OCI-LY1 (cell line): ENCODE results near the gene BBX.
A peak's percentile ranks its signal among the peaks of the same experiment; 100 is the strongest.

Source experiments
- H2AFZ ChIP-seq: fragments of 200-600 bp; sonication (generic), shearing (Covaris generic); 2 replicates; pipeline ENCODE4 v1.6.0; 2014; ENCODE audit warnings: antibody characterized with exemption, mild to moderate bottlenecking, low read length
- H3F3A ChIP-seq: fragments of 200-600 bp; sonication (generic), shearing (Covaris generic); 2 replicates; pipeline ENCODE4 v1.6.0; 2014; ENCODE audit warnings: mild to moderate bottlenecking, antibody characterized with exemption, low read length, moderate library complexity; ENCODE audit not compliant: insufficient read depth
- H3K27ac ChIP-seq: fragments of 200-600 bp; sonication (generic); 2 replicates; pipeline ENCODE4 v1.5.1; 2014; ENCODE audit warnings: low read length, mixed run types, mild to moderate bottlenecking, low read depth; ENCODE audit not compliant: poor library complexity, severe bottlenecking
- H3K27me3 ChIP-seq: fragments of 200-600 bp; sonication (generic); 2 replicates; pipeline ENCODE4 v1.6.0; 2014; ENCODE audit warnings: antibody characterized with exemption, mild to moderate bottlenecking, low read length, moderate library complexity; ENCODE audit not compliant: insufficient read depth
- H3K36me3 ChIP-seq: fragments of 200-600 bp; sonication (generic); 2 replicates; pipeline ENCODE4 v1.6.1; 2014; ENCODE audit warnings: mild to moderate bottlenecking, antibody characterized with exemption, low read length, moderate library complexity, mixed read lengths; ENCODE audit not compliant: insufficient read depth
- H3K4me1 ChIP-seq: fragments of 200-600 bp; sonication (generic); 2 replicates; pipeline ENCODE4 v1.5.1; 2014; ENCODE audit warnings: mild to moderate bottlenecking, low read length, moderate library complexity; ENCODE audit not compliant: insufficient read depth, severe bottlenecking
- H3K4me2 ChIP-seq: fragments of 200-600 bp; sonication (generic), shearing (Covaris generic); 2 replicates; pipeline ENCODE4 v1.6.1; 2014; ENCODE audit warnings: low read length
- H3K4me3 ChIP-seq: fragments of 200-600 bp; sonication (generic); 2 replicates; pipeline ENCODE4 v1.5.1; 2014; ENCODE audit warnings: low read length, low read depth, mild to moderate bottlenecking, mixed read lengths; ENCODE audit not compliant: poor library complexity, severe bottlenecking
- H3K79me2 ChIP-seq: fragments of 200-600 bp; shearing (Covaris generic); 2 replicates; pipeline ENCODE4 v1.6.1; 2016; ENCODE audit warnings: mixed run types, low read length, mixed read lengths; ENCODE audit not compliant: insufficient read depth
- H3K9ac ChIP-seq: fragments of 200-600 bp; sonication (generic), shearing (Covaris generic); 2 replicates; pipeline ENCODE4 v1.6.1; 2014; ENCODE audit warnings: mild to moderate bottlenecking, low read length, mixed read lengths
- H3K9me2 ChIP-seq: fragments of 200-600 bp; sonication (generic), shearing (Covaris generic); 2 replicates; pipeline ENCODE4 v1.6.1; 2014; ENCODE audit warnings: low read depth, mild to moderate bottlenecking, low read length, mixed read lengths
- H3K9me3 ChIP-seq: fragments of 200-600 bp; shearing (Covaris generic); 2 replicates; pipeline ENCODE4 v1.6.1; 2014; ENCODE audit warnings: low read length, mixed read lengths
- H4K20me1 ChIP-seq: fragments of 200-600 bp; sonication (generic), shearing (Covaris generic); 2 replicates; pipeline ENCODE4 v1.6.0; 2016; ENCODE audit warnings: mild to moderate bottlenecking, low read length; ENCODE audit not compliant: insufficient read depth
- CTCF ChIP-seq: fragments of 200-600 bp; sonication (generic), shearing (Covaris generic); IDR thresholded peaks from 2 replicates; pipeline ENCODE4 v1.5.1; 2017; ENCODE audit warnings: mild to moderate bottlenecking, antibody characterized with exemption, low read length, moderate library complexity, mixed read lengths
- EZH2 ChIP-seq: fragments of 200-600 bp; sonication (generic), shearing (Covaris generic); IDR thresholded peaks from 2 replicates; pipeline ENCODE4 v1.8.0; 2017; ENCODE audit warnings: borderline replicate concordance, mixed run types, mild to moderate bottlenecking, antibody characterized with exemption, low read length, moderate library complexity, mixed read lengths

The BBX gene

GRCh38 chr3:107740992-107741896, 218.5 kb downstream of the BBX start:
- Histone ChIP-seq H3K4me1 (peaks cover 15% of the 10 kb centered on the region), H3K4me2 (no peak overlapping the region), H3K9me2 (no peaks in the 10 kb centered on the region), H3K9me3 (no peaks in the 10 kb centered on the region), H3K36me3 (peaks cover 8% of the 10 kb centered on the region; the same call in 1 of the 2 replicates), H3K9ac (no peak overlapping the region), H3K27me3 (no peaks in the 10 kb centered on the region), H4K20me1 (no peaks in the 10 kb centered on the region), H2AFZ (no peak overlapping the region), H3F3A (no peaks in the 10 kb centered on the region), H3K27ac (no peak overlapping the region), H3K4me3 (no peak overlapping the region), H3K79me2 (no peaks in the 10 kb centered on the region)
- TF ChIP-seq CTCF (peak; percentile 58), EZH2 (no peak)

- Histone ChIP-seq H3K4me1 (peaks cover 3% of the 10 kb centered on the region), H3K27me3 (no peaks in the 10 kb centered on the region), H3K9me2 (no peaks in the 10 kb centered on the region), H3F3A (no peaks in the 10 kb centered on the region), H3K27ac (no peak overlapping the region), H3K36me3 (peaks cover 21% of the 10 kb centered on the region; the same call in 1 of the 2 replicates), H3K9ac (no peak overlapping the region), H3K4me2 (no peak overlapping the region), H2AFZ (no peak overlapping the region), H3K9me3 (no peaks in the 10 kb centered on the region), H4K20me1 (no peaks in the 10 kb centered on the region), H3K79me2 (no peaks in the 10 kb centered on the region), H3K4me3 (no peak overlapping the region)
- no peak for TF ChIP-seq CTCF
- no peak for TF ChIP-seq EZH2
Measured at GRCh38 chr3:107745354-107745753, 222.6 kb downstream of the BBX start.

- no peaks in the 10 kb centered on the region for H3K4me1 ChIP-seq
- peaks cover 16% of the 10 kb centered on the region; the same call in 1 of the 2 replicates for H3K36me3 ChIP-seq
- H3F3A ChIP-seq = no peaks in the 10 kb centered on the region
- no peak overlapping the region for H3K9ac ChIP-seq
- H2AFZ ChIP-seq = no peak overlapping the region
- no peak overlapping the region for H3K4me3 ChIP-seq
- TF ChIP-seq EZH2 (no peak), CTCF (peak; percentile 74)
- H3K9me2 ChIP-seq = no peaks in the 10 kb centered on the region
- no peaks in the 10 kb centered on the region for H3K79me2 ChIP-seq
- H3K9me3 ChIP-seq = no peaks in the 10 kb centered on the region
- no peak overlapping the region for H3K27ac ChIP-seq
- H4K20me1 ChIP-seq = no peaks in the 10 kb centered on the region
- no peaks in the 10 kb centered on the region for H3K27me3 ChIP-seq
- H3K4me2 ChIP-seq = no peak overlapping the region
Measured at GRCh38 chr3:107752202-107752990, 229.6 kb downstream of the BBX start.
